GM10847 (cell line): Measurements from ENCODE around the gene MEPE.

Experiments used
- POLR2A ChIP-seq: IDR thresholded peaks from 2 replicates; pipeline ENCODE4 v1.6.1; 2011; ENCODE audit not compliant: insufficient read length; ENCODE audit errors: extremely low read depth

MEPE gene

GRCh38 chr4:87835197-87835596, 2.4 kb downstream of the MEPE start:
- no peak for TF ChIP-seq POLR2A

DNA sequence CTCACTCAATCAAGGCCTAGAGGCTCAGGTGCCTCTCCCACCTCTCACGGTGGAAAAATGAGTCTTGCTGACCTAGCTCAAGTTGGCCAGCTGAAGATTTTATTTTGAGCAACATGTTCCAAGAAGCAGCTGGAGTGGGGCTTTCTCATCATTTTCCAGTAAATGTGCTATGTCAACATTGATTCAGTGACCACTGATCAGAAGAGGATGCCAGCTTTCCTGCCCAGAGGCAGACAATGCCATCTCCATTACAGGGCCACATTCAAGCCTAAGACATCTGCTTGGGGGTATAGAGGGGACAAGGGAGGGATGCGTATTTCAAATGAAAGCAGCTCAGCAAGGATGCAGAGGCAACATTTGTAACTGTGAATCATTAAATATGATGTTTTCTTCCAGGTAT, 3.0 kb downstream of the MEPE start:
- TF ChIP-seq POLR2A: no peak

DNA sequence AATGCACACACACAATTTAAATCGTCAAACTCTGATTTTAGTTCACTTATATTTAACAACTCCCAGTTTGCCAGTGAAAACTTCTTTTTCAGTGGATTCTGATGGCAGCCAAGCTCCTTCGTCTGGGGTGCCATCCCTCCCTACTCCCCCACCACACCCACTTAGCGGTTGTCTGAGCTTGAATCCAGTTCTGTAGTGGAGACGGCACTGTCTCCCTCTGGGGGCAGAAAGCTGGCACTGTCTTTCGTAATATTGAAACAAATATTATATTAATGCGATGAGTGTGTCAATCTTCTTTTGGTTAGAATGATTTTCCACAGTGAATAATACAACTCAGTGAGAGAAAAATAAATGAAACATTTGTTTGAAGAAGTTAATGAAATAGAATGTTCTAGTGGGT, 5.4 kb downstream of the MEPE start:
- TF ChIP-seq POLR2A: no peak

DNA sequence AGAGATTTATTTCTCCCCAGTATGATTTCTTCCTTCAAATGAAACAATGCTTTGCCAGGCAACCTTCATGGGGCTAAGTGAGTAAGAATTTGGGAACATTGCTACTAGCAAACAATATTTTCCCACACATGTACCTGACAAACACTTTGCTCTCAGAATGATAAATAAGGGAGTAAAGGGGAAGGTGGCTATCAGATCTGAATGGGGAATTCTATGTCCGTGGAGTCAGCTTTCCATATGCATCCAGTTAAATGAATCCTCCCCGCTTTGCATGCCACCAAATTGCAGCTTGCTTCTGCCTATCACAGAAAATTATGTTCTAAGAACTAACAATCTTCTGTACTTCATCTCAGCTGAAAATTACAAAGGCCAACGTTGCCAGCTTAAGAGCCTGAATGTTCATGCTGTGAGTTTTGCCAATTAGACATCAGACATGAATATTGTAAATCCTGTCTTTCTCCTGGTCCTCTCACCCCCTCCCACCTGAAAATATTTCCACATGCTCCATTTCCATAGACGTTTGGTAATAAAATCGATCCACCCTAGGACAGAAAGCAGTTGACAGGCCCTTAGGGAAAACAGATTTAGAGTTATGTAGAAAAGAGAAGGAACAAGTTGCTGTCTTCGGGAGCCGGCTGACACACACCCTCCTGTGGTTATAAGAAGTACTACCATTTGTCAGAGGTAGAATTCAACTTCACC, 6.3 kb downstream of the MEPE start:
- no peak for TF ChIP-seq POLR2A

DNA sequence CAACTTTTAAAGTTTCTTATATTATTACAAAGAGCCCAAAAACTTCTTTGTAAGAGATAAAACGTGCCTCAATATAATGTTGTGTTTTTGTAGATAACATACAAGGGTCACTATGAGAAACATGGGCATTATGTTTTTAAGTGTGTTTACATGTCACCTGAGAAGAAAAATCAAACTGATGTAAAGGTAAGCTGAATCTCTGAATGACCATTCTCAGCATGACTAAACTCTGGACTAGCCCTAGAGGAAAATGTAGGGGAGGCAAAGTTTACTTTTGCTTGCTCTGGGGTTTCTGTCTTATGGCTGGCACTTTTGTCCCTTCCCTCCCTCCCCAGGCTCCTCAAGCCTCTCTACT, 6.8 kb downstream of the MEPE start:
- TF ChIP-seq POLR2A: no peak

DNA sequence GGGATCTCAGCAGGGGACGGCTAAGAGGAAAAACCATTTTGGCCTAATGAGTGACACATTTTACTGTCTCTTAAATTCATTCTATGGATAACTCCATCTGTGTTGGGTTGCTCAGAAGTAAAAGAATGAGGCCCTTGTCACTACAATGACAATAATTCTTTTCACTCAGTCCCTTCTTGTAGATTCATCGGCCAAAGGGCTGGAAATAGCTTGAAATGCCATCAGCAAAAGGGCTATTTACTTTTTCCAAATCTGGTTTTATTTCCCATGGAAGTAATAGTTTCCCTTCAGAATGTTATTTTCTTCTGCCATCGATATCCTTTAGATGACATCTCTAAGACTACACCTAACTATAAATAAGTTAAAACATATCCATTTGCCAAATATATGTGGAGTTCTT, 7.4 kb downstream of the MEPE start:
- no peak for TF ChIP-seq POLR2A

GRCh38 chr4:87843936-87844335, 11.2 kb downstream of the MEPE start:
- TF ChIP-seq POLR2A: no peak

GRCh38 chr4:87844452-87844851, 11.7 kb downstream of the MEPE start:
- TF ChIP-seq POLR2A: no peak

DNA sequence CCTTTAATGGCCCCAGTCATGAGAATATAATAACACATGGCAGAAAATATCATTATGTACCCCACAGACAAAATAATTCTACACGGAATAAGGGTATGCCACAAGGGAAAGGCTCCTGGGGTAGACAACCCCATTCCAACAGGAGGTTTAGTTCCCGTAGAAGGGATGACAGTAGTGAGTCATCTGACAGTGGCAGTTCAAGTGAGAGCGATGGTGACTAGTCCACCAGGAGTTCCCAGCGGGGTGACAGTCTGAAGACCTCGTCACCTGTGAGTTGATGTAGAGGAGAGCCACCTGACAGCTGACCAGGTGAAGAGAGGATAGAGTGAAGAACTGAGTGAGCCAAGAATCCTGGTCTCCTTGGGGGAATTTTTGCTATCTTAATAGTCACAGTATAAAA, 13.5 kb downstream of the MEPE start:
- TF ChIP-seq POLR2A: no peak

GRCh38 chr4:87848622-87849351, 16.0 kb downstream of the MEPE start:
- TF ChIP-seq POLR2A: no peak

- no peak for TF ChIP-seq POLR2A
These were observed 16.8 kb downstream of the MEPE start for GRCh38 chr4:87849612-87850011.

GRCh38 chr4:87851332-87851731, 18.6 kb downstream of the MEPE start:
- TF ChIP-seq POLR2A: no peak

GRCh38 chr4:87851953-87852352, 19.2 kb downstream of the MEPE start:
- TF ChIP-seq POLR2A: no peak

GRCh38 chr4:87853108-87853507, 20.3 kb downstream of the MEPE start:
- TF ChIP-seq POLR2A: no peak

DNA sequence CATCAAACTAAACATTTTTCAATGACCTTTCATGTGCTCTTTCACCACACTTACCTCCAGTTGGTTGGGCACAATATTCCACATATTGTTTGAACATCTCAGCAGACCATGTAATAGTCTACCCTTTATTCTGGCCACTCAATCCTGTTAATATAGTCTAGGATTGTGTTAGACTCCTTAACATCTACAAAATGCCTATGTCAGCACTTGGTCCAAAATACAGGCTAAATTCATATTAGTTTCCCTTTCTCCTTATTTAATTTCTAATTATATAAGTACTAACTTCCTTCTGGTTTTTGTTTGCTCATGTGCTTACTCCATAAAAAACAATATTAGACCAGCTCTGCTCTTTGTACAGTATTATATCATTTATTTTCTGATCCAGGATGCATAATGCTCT, 21.1 kb downstream of the MEPE start:
- no peak for TF ChIP-seq POLR2A

DNA sequence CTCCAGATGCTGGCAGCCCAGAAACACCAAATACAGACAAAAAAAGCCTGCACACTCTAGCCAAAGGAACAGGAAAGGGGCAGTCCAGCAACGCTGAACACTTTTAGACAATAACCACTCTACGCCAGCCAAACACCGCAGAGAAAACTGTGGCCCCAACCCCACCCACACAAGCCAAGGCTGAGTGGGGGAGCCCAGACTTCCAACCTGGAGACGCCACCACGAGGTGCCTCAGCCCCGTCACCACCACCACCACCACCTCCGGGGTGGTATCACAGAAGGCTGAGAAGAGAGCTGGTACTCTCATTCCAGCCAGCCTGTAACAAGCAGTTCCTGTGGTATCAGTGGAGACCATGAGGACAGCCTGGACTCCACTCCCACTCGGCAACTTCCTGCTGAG, 22.8 kb downstream of the MEPE start:
- no peak for TF ChIP-seq POLR2A

GRCh38 chr4:87856816-87857215, 24.0 kb downstream of the MEPE start:
- TF ChIP-seq POLR2A: no peak
